ENCODE results near the gene FAR2. TPM values are rescaled to one million over a fixed set of nuclear protein-coding genes. Genes with fewer than 3 reads are reported as not detected.

FAR2 gene
- total RNA-seq, 1 donor: 10.5 TPM

DNA sequence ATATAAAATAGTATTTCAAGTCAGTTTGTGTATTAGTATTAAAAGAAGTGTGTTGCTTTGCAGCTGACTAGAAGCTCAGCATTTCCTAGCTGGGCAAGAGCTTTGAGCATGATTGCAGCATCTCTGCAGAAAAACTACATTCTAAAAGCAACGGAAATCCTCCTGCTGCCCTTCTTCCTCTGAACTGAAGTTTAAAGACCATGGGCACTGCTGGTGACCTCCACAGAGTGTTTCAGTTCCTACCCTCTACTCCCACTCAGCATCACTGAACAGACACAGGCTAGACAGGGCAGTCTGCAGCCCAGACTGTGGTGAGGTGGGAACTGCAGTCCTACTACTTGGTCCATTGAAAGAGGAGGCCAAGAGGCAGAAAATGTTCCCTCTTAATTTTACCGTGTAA is 59.0 kb downstream of the FAR2 start:
- TF ChIP-seq, protein P1, sequence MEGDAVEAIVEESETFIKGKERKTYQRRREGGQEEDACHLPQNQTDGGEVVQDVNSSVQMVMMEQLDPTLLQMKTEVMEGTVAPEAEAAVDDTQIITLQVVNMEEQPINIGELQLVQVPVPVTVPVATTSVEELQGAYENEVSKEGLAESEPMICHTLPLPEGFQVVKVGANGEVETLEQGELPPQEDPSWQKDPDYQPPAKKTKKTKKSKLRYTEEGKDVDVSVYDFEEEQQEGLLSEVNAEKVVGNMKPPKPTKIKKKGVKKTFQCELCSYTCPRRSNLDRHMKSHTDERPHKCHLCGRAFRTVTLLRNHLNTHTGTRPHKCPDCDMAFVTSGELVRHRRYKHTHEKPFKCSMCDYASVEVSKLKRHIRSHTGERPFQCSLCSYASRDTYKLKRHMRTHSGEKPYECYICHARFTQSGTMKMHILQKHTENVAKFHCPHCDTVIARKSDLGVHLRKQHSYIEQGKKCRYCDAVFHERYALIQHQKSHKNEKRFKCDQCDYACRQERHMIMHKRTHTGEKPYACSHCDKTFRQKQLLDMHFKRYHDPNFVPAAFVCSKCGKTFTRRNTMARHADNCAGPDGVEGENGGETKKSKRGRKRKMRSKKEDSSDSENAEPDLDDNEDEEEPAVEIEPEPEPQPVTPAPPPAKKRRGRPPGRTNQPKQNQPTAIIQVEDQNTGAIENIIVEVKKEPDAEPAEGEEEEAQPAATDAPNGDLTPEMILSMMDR (IDR thresholded peaks at IDR 0.05; ENCODE audit: extremely low read depth, low read depth, low read length): no peak
- H3K36me3 ChIP-seq (ENCODE audit: insufficient read depth, low read length): no peaks in the 10 kb centered on the region
- H3K27me3 ChIP-seq (ENCODE audit: insufficient read depth, low read length): no peaks in the 10 kb centered on the region
- no peaks in the 10 kb centered on the region for H4K20me1 ChIP-seq (ENCODE audit: insufficient read depth, low read length)
- no peaks in the 10 kb centered on the region for H3K4me1 ChIP-seq (ENCODE audit: insufficient read depth, low read length)
- no peak overlapping the region for H3K27ac ChIP-seq (ENCODE audit: low read depth, low read length)
- no peak for DNase-seq (ENCODE audit: insufficient read length, low spot score, missing footprints)
- no peak overlapping the region for H3K4me2 ChIP-seq (ENCODE audit: insufficient read depth, low read length)
- H2AFZ ChIP-seq (ENCODE audit: low read length): no peak overlapping the region
- H3K4me3 ChIP-seq (ENCODE audit: insufficient read depth, low read length): no peak overlapping the region
- H3K9me3 ChIP-seq (ENCODE audit: low read depth, low read length): no peaks in the 10 kb centered on the region
- H3K79me2 ChIP-seq (ENCODE audit: insufficient read depth, low read length): no peaks in the 10 kb centered on the region

DNA sequence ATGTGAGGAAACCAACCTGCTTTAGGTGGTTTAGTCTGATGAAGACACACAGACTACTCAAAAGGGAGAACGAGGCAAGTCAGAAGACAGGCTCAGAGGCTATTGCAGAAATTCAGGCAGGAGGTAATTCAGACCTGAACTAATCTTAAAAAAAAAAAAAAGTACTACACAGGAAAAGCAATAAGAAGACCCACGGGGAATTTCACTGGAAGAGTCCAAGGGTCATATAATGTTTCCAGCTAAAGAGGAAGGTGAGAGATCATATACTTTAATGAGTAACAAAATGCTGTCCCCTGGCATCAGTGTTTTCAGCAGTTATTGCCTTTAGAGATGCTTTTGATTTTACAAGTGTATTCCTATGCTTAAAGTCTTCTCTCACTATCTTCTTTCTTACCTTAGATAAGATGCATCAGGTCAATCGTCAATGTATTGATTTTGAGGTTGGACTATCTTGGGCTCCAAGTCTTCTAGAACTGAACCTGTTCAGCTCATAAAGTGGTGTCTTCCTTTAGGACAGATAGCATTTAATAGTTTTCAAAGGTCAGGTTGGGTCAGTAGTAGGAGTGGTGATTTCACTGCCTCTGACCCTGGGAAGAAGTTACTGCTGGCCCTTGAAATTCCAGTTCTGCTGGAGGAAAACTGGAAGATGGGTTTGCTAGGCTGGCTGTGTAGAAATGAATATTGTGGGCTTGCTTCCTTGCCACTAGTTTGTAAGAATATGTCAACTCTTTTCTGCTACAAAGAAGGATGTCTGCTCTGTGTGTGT is 60.0 kb downstream of the FAR2 start:
- no peaks in the 10 kb centered on the region for H4K20me1 ChIP-seq (ENCODE audit: insufficient read depth, low read length)
- no peak overlapping the region for H3K27ac ChIP-seq (ENCODE audit: low read depth, low read length)
- TF ChIP-seq, protein P1 (IDR thresholded peaks at IDR 0.05; ENCODE audit: extremely low read depth, low read depth, low read length): no peak
- H3K4me2 ChIP-seq (ENCODE audit: insufficient read depth, low read length): no peak overlapping the region
- no peaks in the 10 kb centered on the region for H3K9me3 ChIP-seq (ENCODE audit: low read depth, low read length)
- DNase-seq (ENCODE audit: insufficient read length, low spot score, missing footprints): no peak
- no peak overlapping the region for H2AFZ ChIP-seq (ENCODE audit: low read length)
- H3K27me3 ChIP-seq (ENCODE audit: insufficient read depth, low read length): no peaks in the 10 kb centered on the region
- H3K36me3 ChIP-seq (ENCODE audit: insufficient read depth, low read length): no peaks in the 10 kb centered on the region
- no peak overlapping the region for H3K4me3 ChIP-seq (ENCODE audit: insufficient read depth, low read length)
- no peaks in the 10 kb centered on the region for H3K79me2 ChIP-seq (ENCODE audit: insufficient read depth, low read length)
- H3K4me1 ChIP-seq (ENCODE audit: insufficient read depth, low read length): no peaks in the 10 kb centered on the region

DNA sequence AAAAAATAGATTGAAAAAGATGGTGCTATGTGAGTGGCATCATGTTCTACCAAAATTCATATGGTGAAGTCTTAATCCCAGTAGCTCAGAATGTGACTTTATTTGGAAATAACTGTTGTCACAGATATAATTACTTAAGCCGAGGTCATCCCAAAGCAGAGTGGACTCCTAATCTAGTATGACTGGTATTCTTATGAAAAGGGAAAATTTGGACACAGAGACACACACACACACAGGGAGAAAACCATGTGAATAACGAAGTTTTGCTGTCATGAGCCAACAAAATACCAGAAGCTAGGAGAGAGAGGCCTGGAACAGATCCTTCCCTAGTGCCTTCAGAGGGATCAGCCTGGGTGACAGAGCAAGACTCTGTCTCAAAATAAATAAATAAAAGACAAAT is 62.6 kb downstream of the FAR2 start:
- H3K4me3 ChIP-seq (ENCODE audit: insufficient read depth, low read length): no peak overlapping the region
- H3K79me2 ChIP-seq (ENCODE audit: insufficient read depth, low read length): no peaks in the 10 kb centered on the region
- no peaks in the 10 kb centered on the region for H3K36me3 ChIP-seq (ENCODE audit: insufficient read depth, low read length)
- no peaks in the 10 kb centered on the region for H3K9me3 ChIP-seq (ENCODE audit: low read depth, low read length)
- no peak overlapping the region for H3K27ac ChIP-seq (ENCODE audit: low read depth, low read length)
- H3K4me1 ChIP-seq (ENCODE audit: insufficient read depth, low read length): peaks cover 10% of the 10 kb centered on the region
- H3K4me2 ChIP-seq (ENCODE audit: insufficient read depth, low read length): no peak overlapping the region
- H3K27me3 ChIP-seq (ENCODE audit: insufficient read depth, low read length): no peaks in the 10 kb centered on the region
- no peaks in the 10 kb centered on the region for H4K20me1 ChIP-seq (ENCODE audit: insufficient read depth, low read length)
- no peak overlapping the region for H2AFZ ChIP-seq (ENCODE audit: low read length)
- no peak for DNase-seq (ENCODE audit: insufficient read length, low spot score, missing footprints)
- TF ChIP-seq, protein P1 (IDR thresholded peaks at IDR 0.05; ENCODE audit: extremely low read depth, low read depth, low read length): no peak

DNA sequence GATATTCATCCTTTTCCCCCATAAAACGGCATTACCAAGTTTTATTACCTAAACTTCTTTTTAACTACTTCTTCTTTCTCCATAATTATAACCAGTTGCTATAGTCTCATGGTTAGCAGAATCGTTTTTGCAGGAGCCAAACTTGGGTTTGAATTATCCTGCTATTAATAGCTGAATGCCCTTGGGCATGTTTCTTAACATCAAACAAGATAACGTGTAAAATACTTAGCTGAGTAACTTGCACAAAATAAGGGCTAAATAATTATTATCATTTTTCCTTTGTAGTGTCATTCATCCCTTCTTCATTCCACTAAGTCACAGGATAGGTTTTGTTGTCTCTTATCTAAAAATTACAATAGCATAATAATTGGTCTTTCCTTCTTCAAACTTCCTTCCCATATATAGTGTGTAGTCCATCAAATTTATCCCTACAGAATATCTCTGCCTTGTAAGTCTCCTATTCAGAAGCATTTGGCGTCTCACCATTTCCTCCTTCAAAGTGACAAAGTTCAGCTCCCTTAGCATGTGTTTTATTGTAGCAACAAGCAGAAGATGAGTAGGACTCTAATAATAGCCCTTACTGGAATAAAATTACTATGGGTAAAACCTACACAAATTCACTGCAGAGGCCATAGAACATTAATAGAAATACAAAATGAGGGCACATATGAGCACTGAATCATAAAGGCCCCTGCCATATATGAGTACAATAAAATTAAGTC is 63.8 kb downstream of the FAR2 start:
- Histone ChIP-seq H3K4me1 (ENCODE audit: insufficient read depth, low read length) (peaks cover 11% of the 10 kb centered on the region), H3K79me2 (ENCODE audit: insufficient read depth, low read length) (no peaks in the 10 kb centered on the region), H2AFZ (ENCODE audit: low read length) (no peak overlapping the region), H3K27ac (ENCODE audit: low read depth, low read length) (no peak overlapping the region), H3K4me2 (ENCODE audit: insufficient read depth, low read length) (no peak overlapping the region), H4K20me1 (ENCODE audit: insufficient read depth, low read length) (no peaks in the 10 kb centered on the region), H3K4me3 (ENCODE audit: insufficient read depth, low read length) (no peak overlapping the region), H3K36me3 (ENCODE audit: insufficient read depth, low read length) (no peaks in the 10 kb centered on the region), H3K9me3 (ENCODE audit: low read depth, low read length) (no peaks in the 10 kb centered on the region), H3K27me3 (ENCODE audit: insufficient read depth, low read length) (no peaks in the 10 kb centered on the region)
- TF ChIP-seq, protein P1 (IDR thresholded peaks at IDR 0.05; ENCODE audit: extremely low read depth, low read depth, low read length): no peak
- peak; percentile 55 for DNase-seq (ENCODE audit: insufficient read length, low spot score, missing footprints)
